ENCODE measurements around the gene PRR30.
"Not testable (repeated sequence)": the region's sequence is repeated elsewhere in the genome, so short reads cannot be mapped to it uniquely, and the experiment has no call there.

Gene PRR30

GRCh38 chr2:27130396-27130795 is 8.8 kb downstream of the PRR30 start:
- DNase-seq, result no peak

- no peak for DNase-seq
These were observed 10.3 kb downstream of the PRR30 start for GRCh38 chr2:27128668-27129571.

GRCh38 chr2:27127883-27128667 is 11.1 kb downstream of the PRR30 start:
- DNase-seq, result no peak

GRCh38 chr2:27126252-27126710 is 12.9 kb downstream of the PRR30 start:
- no peak for DNase-seq

- no peak for DNase-seq
These were observed 14.1 kb downstream of the PRR30 start for GRCh38 chr2:27125104-27125503.

GRCh38 chr2:27123302-27124150 is 15.7 kb downstream of the PRR30 start, which contains the start of gene ABHD1:
TSS of gene ABHD1 (plus strand) at chr2:27123815. CDS start at chr2:27123949, 134 bp downstream.
- peak in 55 of 58 donors; percentile 10 to 77 (median 55) for DNase-seq

GRCh38 chr2:27122791-27123190 is 16.4 kb downstream of the PRR30 start:
- no peak for DNase-seq

- DNase-seq, result no peak
These were observed 17.3 kb downstream of the PRR30 start for GRCh38 chr2:27121906-27122305.

GRCh38 chr2:27119330-27119670 is 19.9 kb downstream of the PRR30 start:
- not testable (repeated sequence) for DNase-seq

- DNase-seq, result peak in 12 of 58 donors; percentile 8 to 37 (median 26)
These were observed 20.5 kb downstream of the PRR30 start, which contains the start of gene CGREF1 for GRCh38 chr2:27118525-27119329. TSS of gene CGREF1 (minus strand) at chr2:27119128. CDS start at chr2:27104366, 14,762 bp downstream.

- DNase-seq, result peak in 3 of 58 donors; percentile 16 to 34 (median 18)
These were observed 21.1 kb downstream of the PRR30 start for GRCh38 chr2:27117995-27118524.

- no peak for DNase-seq
These were observed 23.7 kb downstream of the PRR30 start for GRCh38 chr2:27115519-27115918.

GRCh38 chr2:27111392-27112078 is 27.7 kb downstream of the PRR30 start:
- not testable (repeated sequence) for DNase-seq

- DNase-seq, result not testable (repeated sequence)
These were observed 28.4 kb downstream of the PRR30 start for GRCh38 chr2:27110603-27111352.

GRCh38 chr2:27109083-27109482 is 30.1 kb downstream of the PRR30 start:
- DNase-seq, result no peak

- DNase-seq, result no peak
These were observed 31.0 kb downstream of the PRR30 start for GRCh38 chr2:27108221-27108620.

GRCh38 chr2:27105981-27106380 is 33.2 kb downstream of the PRR30 start:
- DNase-seq, result no peak

GRCh38 chr2:27102329-27102728 is 36.9 kb downstream of the PRR30 start:
- no peak for DNase-seq
